Measurements from ENCODE around the gene SIN3B. TPM values are rescaled to one million over a fixed set of nuclear protein-coding genes. Genes with fewer than 3 reads are reported as not detected.

SIN3B gene
- total RNA-seq, 6 donors from 2014 or later = 38.2 to 385 (median 63.5) TPM

DNA sequence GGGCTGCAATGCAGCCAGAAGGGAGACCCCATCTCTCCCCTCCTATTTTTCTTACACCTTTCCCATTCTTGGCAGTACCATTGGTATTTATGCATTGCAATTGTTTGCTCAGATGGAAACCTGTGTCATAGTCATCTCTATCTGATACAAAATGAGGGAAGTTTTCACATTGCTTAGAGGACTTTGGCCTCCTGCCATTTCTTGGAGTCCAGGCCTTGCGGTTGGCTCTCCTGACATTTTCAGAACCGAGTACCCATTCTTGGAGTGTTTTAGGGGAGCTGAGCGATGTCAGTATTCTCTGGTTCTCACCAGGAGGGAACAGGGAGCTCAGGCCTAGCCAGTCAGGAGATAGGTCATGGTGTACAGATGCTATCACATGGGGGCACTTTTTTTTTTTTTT, 1.5 kb downstream of the SIN3B start:
- whole genome bisulfite sequencing, 2 donors = 54 to 67% methylated on average over 3 of the region's 3 CpGs
- ATAC-seq (ENCODE audit: low FRiP score in 2 of 2) = no peak

DNA sequence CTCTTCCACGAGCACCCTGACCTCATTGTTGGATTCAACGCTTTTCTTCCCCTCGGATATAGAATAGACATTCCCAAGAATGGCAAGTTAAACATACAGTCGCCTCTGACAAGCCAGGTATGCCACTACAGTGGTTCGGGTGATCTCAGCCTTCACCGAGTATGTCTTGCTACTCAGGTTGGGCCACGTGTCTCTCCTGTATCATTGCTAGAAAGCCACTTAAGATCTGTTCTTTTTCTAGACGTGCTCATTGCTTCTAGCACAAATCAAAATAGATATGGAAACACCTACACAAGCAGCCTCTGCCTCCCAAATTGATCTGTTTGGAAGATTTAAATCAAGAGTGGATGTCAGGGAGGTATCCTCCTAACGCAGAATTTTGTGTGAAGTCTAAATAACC, 2.3 kb downstream of the SIN3B start:
- DNase-seq = no peak

More for the DNA sequence above, 1.5 kb downstream of the SIN3B start:
- no peaks in the 10 kb centered on the region for H3K27me3 ChIP-seq
- no peak for DNase-seq
- TF ChIP-seq CTCF (IDR thresholded peaks at IDR 0.05) (no peak), EP300 (IDR thresholded peaks at IDR 0.05) (no peak)
- H3K27ac ChIP-seq = peak overlapping the region in 3 of 4 donors; percentile 81 to 95 (median 91)
- peaks cover 11 to 27% (median 15%) of the 10 kb centered on the region in 4 donors for H3K4me1 ChIP-seq
- peak overlapping the region in 2 of 4 donors; percentile 100 for H3K4me3 ChIP-seq
- peaks cover 9 to 48% (median 39%) of the 10 kb centered on the region in 4 donors for H3K36me3 ChIP-seq
- no peaks in the 10 kb centered on the region for H3K9me3 ChIP-seq

GRCh38 chr19:16834747-16835146, 5.5 kb downstream of the SIN3B start:
- Histone ChIP-seq H3K36me3 (peaks cover 9 to 84% (median 62%) of the 10 kb centered on the region in 4 donors), H3K27ac (no peak overlapping the region), H3K27me3 (no peaks in the 10 kb centered on the region), H3K9me3 (no peaks in the 10 kb centered on the region), H3K4me1 (peaks cover 10 to 30% (median 14%) of the 10 kb centered on the region in 4 donors), H3K4me3 (no peak overlapping the region)
- WGBS, 2 donors = 95 to 97% methylated on average over 13 of the region's 13 CpGs
- TF ChIP-seq POLR2AphosphoS5 (IDR thresholded peaks at IDR 0.05) (no peak), EP300 (IDR thresholded peaks at IDR 0.05) (no peak), POLR2A (IDR thresholded peaks at IDR 0.05) (no peak), CTCF (IDR thresholded peaks at IDR 0.05) (no peak)
- no peak for DNase-seq
- ATAC-seq (ENCODE audit: low FRiP score in 2 of 2) = no peak

More for the DNA sequence above, 2.3 kb downstream of the SIN3B start:
- ATAC-seq (ENCODE audit: low FRiP score in 2 of 2) = no peak
- 95 to 96% methylated on average over 9 of the region's 9 CpGs for WGBS, 2 donors
- no peaks in the 10 kb centered on the region for H3K27me3 ChIP-seq
- H3K4me3 ChIP-seq = no peak overlapping the region
- peak overlapping the region in 1 of 4 donors; percentile 7 for H3K27ac ChIP-seq
- H3K9me3 ChIP-seq = no peaks in the 10 kb centered on the region
- peaks cover 9 to 55% (median 44%) of the 10 kb centered on the region in 4 donors for H3K36me3 ChIP-seq
- no peak for TF ChIP-seq CTCF (IDR thresholded peaks at IDR 0.05)
- TF ChIP-seq EP300 (IDR thresholded peaks at IDR 0.05) = no peak
- no peak for TF ChIP-seq POLR2A (IDR thresholded peaks at IDR 0.05)
- no peak for TF ChIP-seq POLR2AphosphoS5 (IDR thresholded peaks at IDR 0.05)
- H3K4me1 ChIP-seq = peaks cover 10 to 33% (median 17%) of the 10 kb centered on the region in 4 donors

DNA sequence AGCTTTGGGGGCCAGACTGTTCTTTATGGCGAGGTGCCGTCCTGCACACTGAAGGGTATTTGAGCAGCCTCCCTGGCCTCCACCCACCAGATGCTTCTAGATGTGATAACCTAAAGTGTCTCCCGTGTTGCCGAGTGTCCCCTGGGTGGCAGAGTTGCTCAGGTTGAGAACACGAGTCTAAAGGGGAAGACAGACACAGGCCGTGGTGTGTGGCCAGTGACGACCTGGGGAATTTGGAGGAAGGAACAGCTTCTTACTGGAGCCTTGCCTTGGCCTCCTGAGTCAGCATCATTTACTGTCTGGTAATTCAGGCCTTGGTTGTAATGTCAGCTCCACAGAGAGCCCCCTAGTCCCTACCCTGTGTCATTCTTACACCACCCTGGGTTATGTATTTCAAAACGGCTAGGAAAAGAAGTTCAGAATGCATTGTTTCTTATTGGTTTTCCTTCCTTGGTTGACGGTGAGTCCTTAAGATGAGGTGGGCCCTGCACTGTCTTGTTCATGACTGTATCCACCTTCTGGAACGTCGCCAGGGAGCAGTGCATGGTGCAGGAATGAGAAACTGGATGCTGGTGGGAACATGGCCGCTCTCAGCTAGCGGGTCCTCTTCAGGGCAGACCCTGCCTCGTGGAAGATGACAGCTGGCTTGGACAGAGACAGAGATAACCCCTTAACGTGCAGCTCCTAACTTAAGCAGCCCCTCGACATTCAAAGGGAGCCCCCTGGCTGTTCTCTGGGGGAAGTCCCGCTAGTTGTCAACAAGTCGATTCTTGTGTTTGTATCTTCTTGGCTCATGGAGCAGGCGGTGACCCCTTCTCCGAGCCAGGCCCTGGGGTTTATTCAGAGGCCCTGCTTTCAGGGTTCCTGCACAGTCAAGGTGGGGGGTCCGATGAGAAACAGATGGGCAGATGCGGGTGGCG, 7.2 kb downstream of the SIN3B start:
- DNase-seq = peak in 1 of 2 donors; percentile 36

More for the DNA sequence above, 7.2 kb downstream of the SIN3B start:
- WGBS, 2 donors = 67 to 72% methylated on average over 21 to 23 of the region's 23 CpGs
- peak overlapping the region in 2 of 4 donors; percentile 29 to 41 for H3K27ac ChIP-seq
- no peak overlapping the region for H3K4me3 ChIP-seq
- peaks cover 0 to 16% (median 4%) of the 10 kb centered on the region in 4 donors for H3K4me1 ChIP-seq
- no peak for ATAC-seq (ENCODE audit: low FRiP score in 2 of 2)
- no peaks in the 10 kb centered on the region for H3K27me3 ChIP-seq
- no peaks in the 10 kb centered on the region for H3K9me3 ChIP-seq
- no peak for TF ChIP-seq EP300 (IDR thresholded peaks at IDR 0.05)
- peak in 2 of 6 experiments; percentile 13 to 32 for TF ChIP-seq CTCF (IDR thresholded peaks at IDR 0.05)
- peak in 1 of 2 donors; percentile 8 for TF ChIP-seq POLR2AphosphoS5 (IDR thresholded peaks at IDR 0.05)
- H3K36me3 ChIP-seq = peaks cover 5 to 96% (median 70%) of the 10 kb centered on the region in 4 donors
